Esophagus squamous epithelium (tissue), 5 donors: ENCODE data around the gene PHACTR1. TPM values are rescaled to one million over a fixed set of nuclear protein-coding genes. Genes with fewer than 3 reads are reported as not detected.

Source experiments
- DNase-seq: peaks from one replicate; lab custom pipeline; 2025; lab: John Stamatoyannopoulos, UW
- H3K27ac ChIP-seq, 4 donors: fragments of 200-600 bp; sonication (generic); one replicate each; pipeline ENCODE4 v1.5.1; 2016 to 2019; ENCODE audit warnings: mild to moderate bottlenecking in 1 of 4
- H3K27me3 ChIP-seq, 4 donors: fragments of 200-600 bp; sonication (generic); 1 replicate in 3 of 4; 2 replicates in 1 of 4; pipeline versions ENCODE4 v1.5.1 to v1.6.0; 2017 to 2021; ENCODE audit warnings: antibody characterized with exemption in 1 of 4
- H3K36me3 ChIP-seq, 3 donors: fragments of 200-600 bp; sonication (generic); one replicate each; pipeline ENCODE4 v1.5.1; 2016 to 2019
- H3K4me1 ChIP-seq, 3 donors: fragments of 200-600 bp; sonication (generic); one replicate each; pipeline ENCODE4 v1.5.1; 2017 to 2019
- H3K4me3 ChIP-seq, 4 donors: fragments of 200-600 bp; sonication (generic); 1 replicate in 3 of 4; 2 replicates in 1 of 4; pipeline ENCODE4 v1.5.1; 2016 to 2019; ENCODE audit warnings: mild to moderate bottlenecking in 2 of 4, moderate library complexity in 1 of 4
- H3K9me3 ChIP-seq, 3 donors: fragments of 200-600 bp; sonication (generic); one replicate each; pipeline ENCODE4 v1.5.1; 2016 to 2019
- POLR2A ChIP-seq, 4 donors: fragments of 450-650 bp; IDR thresholded peaks; one replicate each; pipeline ENCODE4 v1.6.1; 2017; ENCODE audit warnings: antibody characterized with exemption in 4 of 4, mild to moderate bottlenecking in 4 of 4, moderate library complexity in 3 of 4
- WGBS, 2 donors: methylation state at CpG; one replicate each; pipeline ENCODE4 v1.1.5; 2018; 5-methylcytosine and 5-hydroxymethylcytosine counted together
- intact Hi-C: fragments of 100-400 bp; cut with DNase I; formaldehyde crosslinking; loops from one replicate; pipeline ENCODE4 v1.15.0; 2022
- total RNA-seq, 4 donors: library from RNA; depleted of rRNA; stranded (reverse); fragments of >200 nt; gene quantifications; one replicate each; pipeline ENCODE4 v1.1.0, GENCODE V29; 2016
- TF ChIP-seq, protein P1 (sequence below), 6 experiments: fragments of 450-650 bp in 4 of 6; fragments of 200-600 bp in 2 of 6; sonication (generic) in 2 of 6; IDR thresholded peaks; one replicate each; pipeline ENCODE4 v1.5.1; 2016 to 2019; ENCODE audit warnings: antibody characterized with exemption in 6 of 6, mild to moderate bottlenecking in 4 of 6, moderate library complexity in 4 of 6
- donor health status: DM: yes; HTN: yes; CAD: no.

Gene PHACTR1
- total RNA-seq, 4 donors from 2014 or later: 1.5 to 7.2 (median 4.5) TPM

DNA sequence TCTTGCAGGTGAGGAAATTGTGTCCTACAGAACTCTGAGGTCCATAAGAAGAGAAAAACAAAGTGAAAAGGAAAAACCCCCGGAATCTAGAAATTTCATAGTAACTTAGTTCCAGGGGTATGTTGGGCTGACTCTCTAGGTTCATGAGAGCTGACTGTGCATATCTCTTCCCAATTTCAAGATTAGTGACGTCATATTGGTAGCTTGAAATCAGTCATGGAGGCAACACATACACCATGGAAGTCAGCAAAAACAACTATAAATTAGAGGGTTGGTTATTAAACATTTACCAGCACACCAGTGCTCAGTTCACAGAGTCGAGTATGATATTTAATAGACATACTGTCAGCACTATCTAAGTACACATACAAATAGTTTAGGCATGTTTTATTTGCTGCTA lies 49.8 kb downstream of the PHACTR1 start:
- 61 to 69% methylated on average over 3 of the region's 3 CpGs for WGBS, 2 donors
- H3K27me3 ChIP-seq: peaks cover 0 to 5% (median 0%) of the 10 kb centered on the region in 4 donors
- H3K4me3 ChIP-seq: no peak overlapping the region
- no peaks in the 10 kb centered on the region for H3K36me3 ChIP-seq
- intact Hi-C loops: no loop called here
- H3K9me3 ChIP-seq: no peaks in the 10 kb centered on the region
- no peak for DNase-seq
- TF ChIP-seq, protein P1, sequence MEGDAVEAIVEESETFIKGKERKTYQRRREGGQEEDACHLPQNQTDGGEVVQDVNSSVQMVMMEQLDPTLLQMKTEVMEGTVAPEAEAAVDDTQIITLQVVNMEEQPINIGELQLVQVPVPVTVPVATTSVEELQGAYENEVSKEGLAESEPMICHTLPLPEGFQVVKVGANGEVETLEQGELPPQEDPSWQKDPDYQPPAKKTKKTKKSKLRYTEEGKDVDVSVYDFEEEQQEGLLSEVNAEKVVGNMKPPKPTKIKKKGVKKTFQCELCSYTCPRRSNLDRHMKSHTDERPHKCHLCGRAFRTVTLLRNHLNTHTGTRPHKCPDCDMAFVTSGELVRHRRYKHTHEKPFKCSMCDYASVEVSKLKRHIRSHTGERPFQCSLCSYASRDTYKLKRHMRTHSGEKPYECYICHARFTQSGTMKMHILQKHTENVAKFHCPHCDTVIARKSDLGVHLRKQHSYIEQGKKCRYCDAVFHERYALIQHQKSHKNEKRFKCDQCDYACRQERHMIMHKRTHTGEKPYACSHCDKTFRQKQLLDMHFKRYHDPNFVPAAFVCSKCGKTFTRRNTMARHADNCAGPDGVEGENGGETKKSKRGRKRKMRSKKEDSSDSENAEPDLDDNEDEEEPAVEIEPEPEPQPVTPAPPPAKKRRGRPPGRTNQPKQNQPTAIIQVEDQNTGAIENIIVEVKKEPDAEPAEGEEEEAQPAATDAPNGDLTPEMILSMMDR (IDR thresholded peaks at IDR 0.05): no peak
- no peak for TF ChIP-seq POLR2A (IDR thresholded peaks at IDR 0.05)
- H3K4me1 ChIP-seq: no peaks in the 10 kb centered on the region
- no peak overlapping the region for H3K27ac ChIP-seq

DNA sequence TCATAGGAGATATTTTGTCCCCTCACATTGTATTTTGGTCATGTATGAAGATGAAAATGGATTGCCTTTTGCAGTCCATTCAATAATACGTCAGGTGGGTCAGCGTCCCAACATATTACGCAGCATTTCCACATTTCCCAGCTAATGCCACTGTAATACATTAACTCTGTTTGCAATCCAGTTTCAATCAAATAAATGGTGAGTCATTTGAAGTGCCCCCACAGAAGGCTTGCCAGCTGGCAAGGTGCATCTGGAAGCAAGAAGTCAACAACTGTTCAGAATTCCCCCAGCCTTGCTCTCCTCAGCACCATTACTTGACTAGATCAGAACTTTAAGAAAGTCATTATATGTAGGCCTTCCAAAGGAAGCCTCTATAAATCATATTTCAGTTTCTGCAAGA lies 50.4 kb downstream of the PHACTR1 start:
- H3K36me3 ChIP-seq: no peaks in the 10 kb centered on the region
- H3K4me1 ChIP-seq: no peaks in the 10 kb centered on the region
- WGBS, 2 donors: 86 to 90% methylated on average over 3 of the region's 3 CpGs
- intact Hi-C loops: no loop called here
- TF ChIP-seq, protein P1 (IDR thresholded peaks at IDR 0.05): no peak
- no peak for TF ChIP-seq POLR2A (IDR thresholded peaks at IDR 0.05)
- no peak for DNase-seq
- H3K27me3 ChIP-seq: peaks cover 0 to 8% (median 0%) of the 10 kb centered on the region in 4 donors
- H3K9me3 ChIP-seq: no peaks in the 10 kb centered on the region
- no peak overlapping the region for H3K4me3 ChIP-seq
- no peak overlapping the region for H3K27ac ChIP-seq

DNA sequence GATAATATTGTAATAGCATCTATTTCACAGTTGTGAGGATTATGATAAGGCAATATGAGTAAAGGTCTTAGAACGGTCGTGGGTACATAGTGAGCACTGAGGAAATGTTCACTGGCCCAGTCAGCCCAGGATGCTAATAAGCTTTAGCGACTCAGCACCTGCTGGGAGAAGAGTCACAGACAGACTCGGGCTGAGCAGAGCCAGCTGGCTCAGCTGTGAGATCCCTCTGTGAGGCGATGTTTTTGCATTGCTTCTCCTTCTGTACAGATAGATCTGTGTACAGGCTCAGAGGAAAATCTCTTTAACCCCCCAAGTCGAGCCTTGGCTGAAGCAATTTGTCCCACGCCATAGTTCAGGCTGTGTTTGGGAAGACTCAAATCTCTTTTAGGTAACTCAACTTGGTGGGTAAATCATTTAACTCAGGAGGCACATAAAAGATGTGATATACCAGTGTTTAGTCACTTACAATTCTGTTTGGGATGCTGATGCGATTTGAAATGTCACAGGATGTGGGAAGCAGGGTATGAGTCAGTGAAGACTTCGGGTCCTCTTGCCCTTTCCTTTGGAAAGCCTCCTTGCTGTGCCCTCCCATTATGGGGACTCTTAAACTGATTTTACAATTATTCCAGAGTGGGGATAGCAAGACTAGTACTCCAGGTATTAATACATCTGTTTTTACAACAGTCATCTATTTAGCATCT lies 53.1 kb downstream of the PHACTR1 start:
- TF ChIP-seq, protein P1 (IDR thresholded peaks at IDR 0.05): no peak
- TF ChIP-seq POLR2A (IDR thresholded peaks at IDR 0.05): no peak
- DNase-seq: no peak
- Histone ChIP-seq H3K9me3 (no peaks in the 10 kb centered on the region), H3K27ac (no peak overlapping the region), H3K27me3 (peaks cover 0 to 8% (median 0%) of the 10 kb centered on the region in 4 donors), H3K4me3 (no peak overlapping the region), H3K36me3 (no peaks in the 10 kb centered on the region), H3K4me1 (no peaks in the 10 kb centered on the region)
- intact Hi-C loops: no loop called here
- WGBS, 2 donors: 46 to 59% methylated on average over 9 of the region's 9 CpGs

DNA sequence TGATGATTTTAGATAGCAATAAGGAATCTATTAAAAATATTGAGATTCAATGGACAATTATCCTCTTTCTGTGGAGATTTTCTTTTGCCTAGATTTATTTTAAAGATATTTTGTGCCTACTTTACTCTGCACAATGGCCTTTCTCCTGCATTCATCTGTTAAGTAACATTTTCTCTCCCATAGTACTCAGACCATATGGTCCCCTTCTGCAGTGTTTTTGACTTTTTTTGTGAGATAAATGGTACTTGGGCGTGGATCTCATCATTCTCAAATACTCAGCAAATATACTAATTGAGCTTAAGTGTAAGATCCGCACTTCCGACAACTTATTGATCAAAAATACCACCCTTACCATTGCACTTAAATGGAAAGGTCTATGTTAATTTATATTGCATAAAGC lies 55.8 kb downstream of the PHACTR1 start:
- intact Hi-C loops: no loop called here
- no peak overlapping the region for H3K4me3 ChIP-seq
- H3K36me3 ChIP-seq: no peaks in the 10 kb centered on the region
- no peaks in the 10 kb centered on the region for H3K4me1 ChIP-seq
- 51 to 55% methylated on average over 3 of the region's 3 CpGs for WGBS, 2 donors
- DNase-seq: no peak
- no peaks in the 10 kb centered on the region for H3K9me3 ChIP-seq
- H3K27me3 ChIP-seq: peaks cover 0 to 8% (median 0%) of the 10 kb centered on the region in 4 donors
- no peak for TF ChIP-seq POLR2A (IDR thresholded peaks at IDR 0.05)
- TF ChIP-seq, protein P1 (IDR thresholded peaks at IDR 0.05): no peak
- no peak overlapping the region for H3K27ac ChIP-seq

DNA sequence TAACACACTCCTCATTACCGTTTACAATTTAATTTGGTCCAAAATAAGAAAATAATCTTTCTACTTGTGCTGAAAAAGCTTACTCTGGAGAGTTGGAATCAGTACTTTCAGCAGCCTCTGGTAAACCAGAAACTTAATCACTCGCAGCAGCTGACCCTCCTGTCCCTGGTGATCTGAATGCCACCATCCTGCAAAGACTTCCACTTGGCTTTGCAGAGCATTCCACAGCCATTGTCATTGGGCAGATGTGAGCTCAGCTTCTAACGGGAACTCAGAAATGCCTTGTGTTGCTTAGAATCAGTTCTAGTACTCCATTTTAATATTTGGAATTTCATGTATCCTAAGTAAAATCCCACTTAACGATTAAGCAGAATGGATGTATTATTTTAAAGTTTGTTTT lies 59.7 kb downstream of the PHACTR1 start:
- TF ChIP-seq, protein P1 (IDR thresholded peaks at IDR 0.05): no peak
- no peak for TF ChIP-seq POLR2A (IDR thresholded peaks at IDR 0.05)
- no peak for DNase-seq
- WGBS, 2 donors: 45 to 55% methylated on average over 4 of the region's 4 CpGs
- no peaks in the 10 kb centered on the region for H3K36me3 ChIP-seq
- H3K4me3 ChIP-seq: no peak overlapping the region
- peaks cover 0 to 6% (median 0%) of the 10 kb centered on the region in 4 donors for H3K27me3 ChIP-seq
- no peaks in the 10 kb centered on the region for H3K4me1 ChIP-seq
- intact Hi-C loops: no loop called here
- H3K27ac ChIP-seq: no peak overlapping the region
- H3K9me3 ChIP-seq: no peaks in the 10 kb centered on the region
